GM18511 (cell line): ENCODE data around the gene RAE1.
"Not testable (repeated sequence)": the region's sequence is repeated elsewhere in the genome, so short reads cannot be mapped to it uniquely, and the experiment has no call there.

Source experiments
- ATAC-seq: cut with Tn5 transposase; IDR thresholded peaks from one replicate; pipeline ENCODE4 v1.9.1; 2021; ENCODE audit warnings: mild to moderate bottlenecking, moderate library complexity; ENCODE audit not compliant: unreplicated experiment

Gene RAE1

DNA sequence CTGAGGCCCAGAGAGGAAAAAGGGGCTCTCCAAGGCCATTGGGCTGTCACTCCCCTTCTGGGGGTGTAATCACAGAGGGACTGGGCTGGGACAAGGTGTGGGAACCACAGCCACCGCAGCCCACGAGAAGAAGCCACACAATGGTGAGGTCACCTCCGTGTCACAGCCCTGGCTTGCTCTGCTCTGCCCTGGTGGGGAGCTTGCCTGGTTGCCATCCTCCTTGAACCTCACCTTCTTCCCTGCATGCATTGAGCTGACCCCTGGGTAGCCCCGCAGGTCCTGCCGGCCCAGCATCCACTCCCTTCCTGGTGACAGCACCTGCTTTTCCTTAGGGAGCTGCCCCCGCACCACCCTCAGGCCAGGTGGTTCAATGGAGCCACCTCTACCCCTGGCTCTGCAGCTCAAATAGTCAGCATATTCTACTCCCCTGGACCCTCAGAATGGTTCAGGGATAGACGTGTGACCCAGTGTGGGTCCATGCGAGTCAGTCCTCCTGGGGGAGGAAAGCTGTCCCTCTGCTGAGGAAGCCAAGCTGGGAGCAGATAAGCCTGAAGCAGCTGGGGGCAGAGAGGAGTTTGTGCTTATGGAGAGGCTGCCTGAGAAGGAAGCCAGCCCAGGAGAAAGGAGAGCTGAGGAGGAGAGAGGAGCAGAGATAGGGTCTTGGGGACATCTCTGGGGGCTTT, 61.4 kb downstream of the RAE1 start:
- ATAC-seq: no peak

GRCh38 chr20:57413986-57414385, 62.9 kb downstream of the RAE1 start:
- no peak for ATAC-seq

GRCh38 chr20:57414867-57415592, 64.0 kb downstream of the RAE1 start:
- no peak for ATAC-seq

GRCh38 chr20:57415771-57416170, 64.7 kb downstream of the RAE1 start:
- no peak for ATAC-seq

GRCh38 chr20:57416296-57417022, 65.4 kb downstream of the RAE1 start:
- ATAC-seq: no peak

DNA sequence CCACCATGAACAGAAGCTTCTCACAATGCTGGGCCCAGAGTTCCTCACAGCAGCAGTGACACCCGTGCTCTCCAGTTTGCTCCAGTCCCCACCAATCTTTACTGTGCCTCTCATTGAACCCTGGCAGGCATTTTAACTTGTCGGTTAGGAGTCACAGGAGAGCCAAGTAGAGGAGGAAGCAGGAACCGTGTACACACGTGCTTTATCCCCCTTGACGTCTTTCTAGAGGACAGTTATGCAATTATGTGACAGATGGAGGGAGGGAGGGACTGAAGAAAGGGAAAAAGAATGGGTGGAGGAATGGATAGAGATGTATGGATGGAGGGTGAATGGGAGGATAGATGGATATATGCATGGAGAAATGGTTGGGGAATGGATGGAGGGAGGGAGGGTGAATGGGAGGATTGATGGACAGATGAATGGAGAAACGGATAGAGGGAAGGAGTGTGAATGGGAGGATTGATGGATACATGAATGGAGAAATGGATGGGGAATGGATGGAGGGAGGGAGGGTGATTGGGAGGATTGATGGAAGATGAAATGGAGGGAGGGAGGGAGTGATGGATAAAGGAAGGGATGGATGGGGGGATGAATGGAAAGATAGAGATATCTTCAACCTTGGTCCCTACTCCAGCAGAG, 66.1 kb downstream of the RAE1 start:
- ATAC-seq: no peak

DNA sequence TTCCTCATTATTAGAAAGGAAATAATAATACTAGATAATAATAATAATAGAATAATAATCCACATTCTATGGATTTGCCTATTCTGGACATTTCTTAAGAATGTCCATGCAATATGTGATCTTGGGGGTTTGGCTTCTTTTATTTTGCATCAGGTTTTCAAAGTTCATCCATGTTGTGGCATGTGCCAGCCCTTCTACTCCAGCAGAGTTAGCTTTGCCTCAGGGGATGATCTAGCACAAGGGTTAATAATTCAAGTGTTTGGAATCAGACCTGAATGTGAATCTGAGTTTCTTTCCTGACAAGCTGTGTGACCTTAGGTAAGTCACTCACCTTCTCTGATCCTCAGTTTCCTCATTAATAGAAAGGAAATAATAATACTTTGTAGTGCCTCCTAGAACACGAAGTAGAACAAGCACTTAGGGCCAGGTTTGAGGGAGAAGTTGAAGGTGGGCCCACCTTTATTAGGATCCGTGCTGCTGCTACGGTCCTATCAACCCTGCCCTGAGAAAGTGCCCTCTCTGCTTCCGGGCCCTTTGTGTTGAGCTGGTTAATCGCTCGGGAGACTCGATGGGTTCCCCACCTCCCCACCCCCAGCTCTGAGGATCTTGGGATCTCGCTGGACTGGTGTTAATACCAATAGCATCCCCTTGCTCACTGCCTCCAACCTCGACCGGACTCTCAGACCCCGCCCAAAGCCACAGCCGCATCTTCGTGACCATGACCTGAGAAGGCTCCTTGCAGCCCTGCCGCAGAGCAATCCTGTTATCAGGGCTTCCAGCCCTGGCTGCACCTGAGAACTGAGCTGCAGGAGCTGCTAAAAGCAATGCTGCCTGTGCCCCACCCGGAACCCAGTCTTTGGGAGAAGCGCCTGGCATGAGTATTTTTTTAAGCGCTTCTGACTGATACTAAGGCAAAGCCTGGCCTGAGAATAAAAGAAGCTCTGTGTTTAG, 67.0 kb downstream of the RAE1 start:
- ATAC-seq: no peak

DNA sequence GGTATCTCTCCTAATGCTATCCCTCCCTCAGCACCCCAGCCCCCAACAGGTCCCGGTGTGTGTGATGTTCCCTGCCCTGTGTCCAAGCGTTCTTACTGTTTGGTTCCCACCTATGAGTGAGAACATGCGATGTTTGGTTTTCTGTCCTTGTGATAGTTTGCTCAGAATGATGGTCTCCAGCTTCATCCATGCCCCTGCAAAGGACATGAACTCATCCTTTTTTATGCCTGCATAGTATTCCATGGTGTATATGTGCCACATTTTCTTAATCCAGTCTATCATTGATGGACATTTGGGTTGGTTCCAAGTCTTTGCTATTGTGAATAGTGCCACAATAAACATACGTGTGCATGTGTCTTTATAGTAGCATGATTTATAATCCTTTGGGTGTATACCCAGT, 68.4 kb downstream of the RAE1 start:
- not testable (repeated sequence) for ATAC-seq

- no peak for ATAC-seq
These were observed 69.7 kb downstream of the RAE1 start for GRCh38 chr20:57420571-57421252.

DNA sequence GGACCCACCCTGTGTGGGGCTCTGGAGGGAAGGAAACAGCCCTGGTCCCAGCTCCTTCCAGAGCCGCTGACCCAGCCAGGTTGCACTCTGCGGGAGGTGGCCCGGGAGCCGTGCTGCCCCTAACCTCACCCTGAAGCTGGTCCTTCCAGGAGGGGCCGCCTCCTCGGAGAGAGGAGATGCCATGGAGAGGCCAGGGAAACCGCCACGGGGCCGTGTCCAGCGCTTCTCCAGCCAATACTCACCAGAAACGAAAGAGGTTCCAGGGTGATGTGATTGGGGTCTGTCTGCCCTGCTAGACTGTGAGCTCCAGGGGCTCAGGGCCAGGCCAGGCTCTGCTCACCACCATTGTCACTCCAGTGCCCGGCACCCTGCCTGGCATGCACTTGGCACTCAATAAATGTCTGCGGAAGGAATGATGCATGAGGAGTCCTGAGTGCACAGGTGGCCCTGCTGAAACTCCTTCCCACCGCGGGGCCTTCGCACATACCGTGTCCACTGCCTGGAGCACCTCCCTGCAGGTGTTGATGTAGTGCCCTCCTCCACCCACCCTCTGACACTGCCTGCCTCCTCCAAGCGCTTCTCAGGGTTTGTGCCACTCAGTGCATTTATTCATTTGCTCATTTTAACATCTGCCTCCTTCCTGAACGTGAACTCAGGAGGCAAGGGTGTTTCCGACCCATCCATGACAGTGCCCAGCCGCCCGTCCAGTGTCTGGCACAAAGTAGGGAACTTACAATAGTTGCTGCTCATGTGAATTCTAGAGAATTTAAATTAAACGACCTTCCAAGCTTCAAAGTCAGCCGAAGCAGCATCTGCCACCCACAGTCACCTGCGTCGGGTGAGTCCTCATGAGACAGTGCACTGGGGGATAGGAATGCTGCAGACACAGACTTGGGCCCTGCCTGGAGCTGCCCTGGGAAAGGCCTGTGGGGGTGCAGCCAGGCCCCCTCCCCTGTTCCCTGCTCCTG, 70.5 kb downstream of the RAE1 start:
- ATAC-seq: no peak

GRCh38 chr20:57422254-57422653, 71.2 kb downstream of the RAE1 start:
- no peak for ATAC-seq

- no peak for ATAC-seq
These were observed 74.3 kb downstream of the RAE1 start for GRCh38 chr20:57425150-57426013.

GRCh38 chr20:57426271-57426689, 75.2 kb downstream of the RAE1 start:
- no peak for ATAC-seq

GRCh38 chr20:57426831-57427230, 75.8 kb downstream of the RAE1 start:
- ATAC-seq: no peak

DNA sequence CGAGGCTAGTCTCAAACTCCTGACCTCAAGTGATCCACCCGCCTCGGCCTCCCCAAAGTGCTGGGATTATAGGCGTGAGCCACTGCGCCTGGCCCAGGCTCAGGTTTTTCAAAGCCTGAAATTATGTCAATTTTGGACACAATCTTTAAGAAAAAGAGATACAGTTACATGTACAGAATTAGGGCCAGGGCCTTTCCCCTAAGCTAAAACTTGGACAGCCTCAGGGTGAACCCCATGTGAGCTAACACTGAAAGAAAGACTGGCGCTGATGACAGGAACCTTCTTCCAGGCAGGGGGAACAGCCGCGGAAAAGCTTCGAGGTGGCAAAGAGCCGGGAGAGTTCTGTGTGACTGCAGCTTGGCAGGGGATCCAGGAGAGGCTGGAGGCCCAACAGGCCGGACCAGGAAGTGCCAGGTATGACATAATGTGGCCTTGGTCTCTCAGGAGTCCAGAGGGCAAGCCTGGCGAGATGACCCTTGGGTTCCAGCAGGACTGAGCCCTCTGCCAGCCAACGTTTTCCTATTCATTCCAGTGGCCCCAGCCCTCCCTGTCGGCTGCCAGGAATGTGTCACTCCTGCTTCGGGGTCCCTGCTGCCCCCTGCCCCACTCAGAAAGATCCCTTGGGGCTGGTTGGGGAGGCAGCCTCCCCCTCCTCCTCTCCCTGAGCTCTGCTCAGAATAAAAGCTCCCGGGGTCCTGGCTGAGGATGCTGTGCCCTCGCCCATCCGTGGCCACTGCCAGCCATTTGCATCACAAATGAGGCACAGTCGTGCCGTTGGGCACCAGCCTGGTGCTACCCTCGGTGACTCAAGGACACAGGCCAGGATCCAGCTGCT, 77.5 kb downstream of the RAE1 start:
- ATAC-seq: no peak
